Neural cell (in vitro differentiated cells): ENCODE data around the gene PPARG. TPM values are rescaled to one million over a fixed set of nuclear protein-coding genes. Genes with fewer than 3 reads are reported as not detected.

Experiments
- H2AFZ ChIP-seq: fragments of 200-600, 300-800 bp; sonication (generic), shearing (Covaris generic); 2 replicates; pipeline ENCODE4 v1.6.0; 2014; ENCODE audit warnings: low read depth, mild to moderate bottlenecking, antibody characterized with exemption, low read length, moderate library complexity
- H3F3A ChIP-seq: fragments of 200-600 bp; shearing (Covaris generic); 2 replicates; pipeline ENCODE4 v1.6.1; 2016; ENCODE audit warnings: mild to moderate bottlenecking, moderate library complexity, mixed read lengths, antibody characterized with exemption, low read length; ENCODE audit not compliant: insufficient read depth, poor library complexity, severe bottlenecking
- H3K27ac ChIP-seq: fragments of 200-600, 300-800 bp; sonication (generic), shearing (Covaris generic); 2 replicates; pipeline ENCODE4 v1.5.1; 2014; ENCODE audit warnings: mild to moderate bottlenecking, low read length, moderate library complexity
- H3K27me3 ChIP-seq: fragments of 300-800, 200-600 bp; sonication (generic), shearing (Covaris generic); 2 replicates; pipeline ENCODE4 v1.6.0; 2014; ENCODE audit warnings: mild to moderate bottlenecking, low read depth, low read length, moderate library complexity; ENCODE audit not compliant: insufficient read depth
- H3K36me3 ChIP-seq: fragments of 300-800, 200-600 bp; sonication (generic), shearing (Covaris generic); 2 replicates; pipeline ENCODE4 v1.5.1; 2014; ENCODE audit warnings: mild to moderate bottlenecking, antibody characterized with exemption, low read length, moderate library complexity; ENCODE audit not compliant: insufficient read depth
- H3K4me2 ChIP-seq: fragments of 300-800, 200-600 bp; sonication (generic), shearing (Covaris generic); 2 replicates; pipeline ENCODE4 v1.6.0; 2014; ENCODE audit warnings: mild to moderate bottlenecking, low read length
- H3K4me3 ChIP-seq: fragments of 300-800, 200-600 bp; sonication (generic), shearing (Covaris generic); 2 replicates; pipeline ENCODE4 v1.5.1; 2014; ENCODE audit warnings: mild to moderate bottlenecking, low read length, moderate library complexity
- H3K79me2 ChIP-seq: fragments of 200-600 bp; shearing (Covaris generic); replicated peaks from 2 replicates; pipeline ENCODE4 v1.6.0; 2014; ENCODE audit warnings: mild to moderate bottlenecking, low read length, moderate library complexity; ENCODE audit not compliant: insufficient read depth
- H3K9ac ChIP-seq: fragments of 300-800, 200-600 bp; sonication (generic), shearing (Covaris generic); 2 replicates; pipeline ENCODE4 v1.6.1; 2016; ENCODE audit warnings: mild to moderate bottlenecking, low read length, mixed read lengths
- H3K9me2 ChIP-seq: fragments of 200-600 bp; shearing (Covaris generic); 2 replicates; pipeline ENCODE4 v1.6.1; 2016; ENCODE audit warnings: mild to moderate bottlenecking, low read length, mixed read lengths; ENCODE audit not compliant: insufficient read depth
- H3K9me3 ChIP-seq: fragments of 200-600, 300-800 bp; sonication (generic), shearing (Covaris generic); 2 replicates; pipeline ENCODE4 v1.6.1; 2016; ENCODE audit warnings: mild to moderate bottlenecking, mixed run types, low read length, moderate library complexity, mixed read lengths
- H4K20me1 ChIP-seq: fragments of 200-600 bp; shearing (Covaris generic); 2 replicates; pipeline ENCODE4 v1.6.1; 2016; ENCODE audit warnings: mild to moderate bottlenecking, mixed run types; ENCODE audit not compliant: insufficient read depth
- EP300 ChIP-seq: fragments of 450-650 bp; conservative IDR thresholded peaks from 2 replicates; pipeline ENCODE4 v1.6.1; 2014; ENCODE audit warnings: antibody characterized with exemption, mild to moderate bottlenecking, moderate library complexity; ENCODE audit not compliant: poor library complexity, severe bottlenecking
- EZH2 ChIP-seq: fragments of 200-600, 300-800 bp; shearing (Covaris generic), sonication (generic); IDR thresholded peaks from 2 replicates; pipeline ENCODE4 v1.6.1; 2014; ENCODE audit warnings: antibody characterized with exemption, low read length, borderline replicate concordance, mild to moderate bottlenecking; ENCODE audit not compliant: insufficient read depth, poor library complexity, severe bottlenecking
- MXI1 ChIP-seq: fragments of 450-650 bp; conservative IDR thresholded peaks from 2 replicates; pipeline ENCODE4 v1.6.1; 2014; ENCODE audit warnings: antibody characterized with exemption, mild to moderate bottlenecking; ENCODE audit not compliant: poor library complexity, severe bottlenecking
- POLR2AphosphoS5 ChIP-seq: IDR thresholded peaks from 2 replicates; pipeline ENCODE4 v1.6.1; 2012
- RAD21 ChIP-seq: fragments of 450-650 bp; conservative IDR thresholded peaks from 2 replicates; pipeline ENCODE4 v1.6.1; 2014; ENCODE audit warnings: antibody characterized with exemption, mild to moderate bottlenecking, moderate library complexity
- SMC3 ChIP-seq: fragments of 450-650 bp; conservative IDR thresholded peaks from 2 replicates; pipeline ENCODE4 v1.6.1; 2014; ENCODE audit warnings: antibody characterized with exemption, mild to moderate bottlenecking, moderate library complexity; ENCODE audit not compliant: poor library complexity
- TAF1 ChIP-seq: IDR thresholded peaks from 2 replicates; pipeline ENCODE4 v1.6.1; 2012; ENCODE audit warnings: low read depth
- polyA plus RNA-seq: library from polyadenylated mRNA; depleted of rRNA; stranded (reverse); fragments of >200 nt; gene quantifications from 2 replicates; pipeline ENCODE4 v1.2.3, GENCODE V29; 2014
- TF ChIP-seq, protein P1 (sequence below): fragments of 450-650 bp; IDR thresholded peaks from 2 replicates; pipeline ENCODE4 v1.5.1; 2014; ENCODE audit warnings: antibody characterized with exemption, mild to moderate bottlenecking, moderate library complexity; ENCODE audit not compliant: poor library complexity, severe bottlenecking
- TF ChIP-seq, protein P2 (sequence below): IDR thresholded peaks from 2 replicates; pipeline ENCODE4 v1.6.1; 2012; ENCODE audit warnings: borderline replicate concordance

The PPARG gene
- polyA plus RNA-seq, 1 donor from 2014 or later = 0.35 TPM

DNA sequence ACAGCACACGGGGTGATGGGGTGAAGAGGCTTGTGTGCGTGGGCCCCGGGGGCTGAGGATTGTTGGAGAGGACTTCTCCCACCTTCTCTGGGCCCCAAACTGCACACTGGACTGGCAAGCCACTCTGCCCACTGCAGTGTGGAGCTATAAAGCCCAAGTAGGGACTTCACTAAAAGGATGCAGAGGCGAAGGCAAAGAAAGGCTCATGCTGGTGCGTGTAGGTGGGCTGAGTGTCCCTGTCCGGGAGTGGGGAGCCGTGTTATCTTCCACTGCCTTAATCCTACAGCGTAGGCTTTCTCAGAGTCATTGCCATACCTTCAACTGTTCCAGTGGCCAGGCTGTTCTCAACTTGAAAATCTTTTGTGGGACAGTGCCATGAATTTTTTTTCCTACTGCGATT is 3.9 kb downstream of the PPARG start:
- H3K27me3 ChIP-seq = peaks cover 35% of the 10 kb centered on the region
- no peaks in the 10 kb centered on the region for H3F3A ChIP-seq
- no peak overlapping the region for H3K9ac ChIP-seq
- no peaks in the 10 kb centered on the region for H3K36me3 ChIP-seq
- H2AFZ ChIP-seq = no peak overlapping the region
- H3K9me2 ChIP-seq = no peaks in the 10 kb centered on the region
- no peaks in the 10 kb centered on the region for H3K9me3 ChIP-seq
- TF ChIP-seq EZH2 (no peak), MXI1 (no peak), POLR2AphosphoS5 (no peak), TAF1 (no peak), SMC3 (no peak), EP300 (no peak), RAD21 (no peak)
- TF ChIP-seq, protein P1, sequence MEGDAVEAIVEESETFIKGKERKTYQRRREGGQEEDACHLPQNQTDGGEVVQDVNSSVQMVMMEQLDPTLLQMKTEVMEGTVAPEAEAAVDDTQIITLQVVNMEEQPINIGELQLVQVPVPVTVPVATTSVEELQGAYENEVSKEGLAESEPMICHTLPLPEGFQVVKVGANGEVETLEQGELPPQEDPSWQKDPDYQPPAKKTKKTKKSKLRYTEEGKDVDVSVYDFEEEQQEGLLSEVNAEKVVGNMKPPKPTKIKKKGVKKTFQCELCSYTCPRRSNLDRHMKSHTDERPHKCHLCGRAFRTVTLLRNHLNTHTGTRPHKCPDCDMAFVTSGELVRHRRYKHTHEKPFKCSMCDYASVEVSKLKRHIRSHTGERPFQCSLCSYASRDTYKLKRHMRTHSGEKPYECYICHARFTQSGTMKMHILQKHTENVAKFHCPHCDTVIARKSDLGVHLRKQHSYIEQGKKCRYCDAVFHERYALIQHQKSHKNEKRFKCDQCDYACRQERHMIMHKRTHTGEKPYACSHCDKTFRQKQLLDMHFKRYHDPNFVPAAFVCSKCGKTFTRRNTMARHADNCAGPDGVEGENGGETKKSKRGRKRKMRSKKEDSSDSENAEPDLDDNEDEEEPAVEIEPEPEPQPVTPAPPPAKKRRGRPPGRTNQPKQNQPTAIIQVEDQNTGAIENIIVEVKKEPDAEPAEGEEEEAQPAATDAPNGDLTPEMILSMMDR = no peak
- TF ChIP-seq, protein P2, sequence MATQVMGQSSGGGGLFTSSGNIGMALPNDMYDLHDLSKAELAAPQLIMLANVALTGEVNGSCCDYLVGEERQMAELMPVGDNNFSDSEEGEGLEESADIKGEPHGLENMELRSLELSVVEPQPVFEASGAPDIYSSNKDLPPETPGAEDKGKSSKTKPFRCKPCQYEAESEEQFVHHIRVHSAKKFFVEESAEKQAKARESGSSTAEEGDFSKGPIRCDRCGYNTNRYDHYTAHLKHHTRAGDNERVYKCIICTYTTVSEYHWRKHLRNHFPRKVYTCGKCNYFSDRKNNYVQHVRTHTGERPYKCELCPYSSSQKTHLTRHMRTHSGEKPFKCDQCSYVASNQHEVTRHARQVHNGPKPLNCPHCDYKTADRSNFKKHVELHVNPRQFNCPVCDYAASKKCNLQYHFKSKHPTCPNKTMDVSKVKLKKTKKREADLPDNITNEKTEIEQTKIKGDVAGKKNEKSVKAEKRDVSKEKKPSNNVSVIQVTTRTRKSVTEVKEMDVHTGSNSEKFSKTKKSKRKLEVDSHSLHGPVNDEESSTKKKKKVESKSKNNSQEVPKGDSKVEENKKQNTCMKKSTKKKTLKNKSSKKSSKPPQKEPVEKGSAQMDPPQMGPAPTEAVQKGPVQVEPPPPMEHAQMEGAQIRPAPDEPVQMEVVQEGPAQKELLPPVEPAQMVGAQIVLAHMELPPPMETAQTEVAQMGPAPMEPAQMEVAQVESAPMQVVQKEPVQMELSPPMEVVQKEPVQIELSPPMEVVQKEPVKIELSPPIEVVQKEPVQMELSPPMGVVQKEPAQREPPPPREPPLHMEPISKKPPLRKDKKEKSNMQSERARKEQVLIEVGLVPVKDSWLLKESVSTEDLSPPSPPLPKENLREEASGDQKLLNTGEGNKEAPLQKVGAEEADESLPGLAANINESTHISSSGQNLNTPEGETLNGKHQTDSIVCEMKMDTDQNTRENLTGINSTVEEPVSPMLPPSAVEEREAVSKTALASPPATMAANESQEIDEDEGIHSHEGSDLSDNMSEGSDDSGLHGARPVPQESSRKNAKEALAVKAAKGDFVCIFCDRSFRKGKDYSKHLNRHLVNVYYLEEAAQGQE = no peak
- H3K4me2 ChIP-seq = no peak overlapping the region
- no peak overlapping the region for H3K4me3 ChIP-seq
- H4K20me1 ChIP-seq = no peaks in the 10 kb centered on the region
- no peak overlapping the region for H3K27ac ChIP-seq
- no peaks in the 10 kb centered on the region for H3K79me2 ChIP-seq

DNA sequence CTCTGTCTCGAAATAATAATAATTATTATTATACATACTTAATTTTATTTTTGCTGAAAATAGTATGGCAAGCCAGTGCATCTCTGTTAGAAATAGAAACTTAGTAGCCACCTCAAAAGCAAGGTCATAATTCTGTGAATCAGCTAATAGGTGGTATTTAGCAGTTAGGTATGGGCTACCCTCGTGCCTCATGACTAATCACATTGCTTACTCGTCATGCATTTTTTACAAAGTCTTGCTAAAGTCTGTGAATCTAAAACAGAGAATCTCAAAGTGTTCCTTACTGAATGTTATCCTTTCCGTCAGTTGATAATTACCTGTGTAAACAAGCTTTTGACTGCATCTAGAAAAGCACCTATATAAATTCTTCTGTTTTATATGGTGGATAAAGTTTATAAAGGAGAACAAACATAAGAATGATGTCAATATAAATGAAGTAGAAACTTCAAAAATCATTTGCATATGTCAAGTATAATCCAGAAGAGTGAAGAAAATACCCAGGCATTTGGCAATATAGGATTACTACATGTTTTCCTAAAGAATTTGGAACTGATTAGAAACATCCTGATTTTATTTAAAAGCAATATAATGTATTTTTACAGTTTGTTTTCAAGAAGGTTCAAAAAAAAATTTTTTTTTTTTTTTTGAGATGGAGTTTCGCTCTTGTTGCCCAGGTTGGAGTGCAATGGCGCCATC is 6.2 kb downstream of the PPARG start:
- peaks cover 13% of the 10 kb centered on the region for H3K27me3 ChIP-seq
- H3K4me2 ChIP-seq = no peak overlapping the region
- no peaks in the 10 kb centered on the region for H3K9me2 ChIP-seq
- no peak overlapping the region for H3K9ac ChIP-seq
- no peaks in the 10 kb centered on the region for H3K36me3 ChIP-seq
- no peak overlapping the region for H3K27ac ChIP-seq
- no peak overlapping the region for H3K4me3 ChIP-seq
- no peaks in the 10 kb centered on the region for H3K79me2 ChIP-seq
- H2AFZ ChIP-seq = no peak overlapping the region
- H3F3A ChIP-seq = no peaks in the 10 kb centered on the region
- TF ChIP-seq MXI1 = no peak
- no peak for TF ChIP-seq EP300
- no peak for TF ChIP-seq POLR2AphosphoS5
- TF ChIP-seq, protein P1 = no peak
- TF ChIP-seq, protein P2 = no peak
- TF ChIP-seq SMC3 = no peak
- no peak for TF ChIP-seq RAD21
- no peaks in the 10 kb centered on the region for H3K9me3 ChIP-seq
- no peaks in the 10 kb centered on the region for H4K20me1 ChIP-seq
